Heart left ventricle (tissue), 13 donors: ENCODE measurements around the gene TWF2.

Experiments
- POLR2A ChIP-seq, 2 donors: fragments of 450-650 bp; IDR thresholded peaks; one replicate each; pipeline ENCODE4 v1.6.1; 2017; ENCODE audit warnings: antibody characterized with exemption in 2 of 2, mild to moderate bottlenecking in 2 of 2, moderate library complexity in 2 of 2
- TF ChIP-seq, protein P1 (sequence below), 12 donors: fragments of 200-600 bp; sonication (generic) in 4 of 12; IDR thresholded peaks; one replicate each; pipeline versions ENCODE4 v1.5.0 to v1.8.0; 2018 to 2022; ENCODE audit warnings: antibody characterized with exemption in 12 of 12, mild to moderate bottlenecking in 5 of 12
- donor health status: ischemic (EF 13 %, LVEDD 7.1; RV severe dilation, severe dysfunction).
- donor health status: DM: no; HTN: yes; CAD: no.
- donor health status: DM: no; HTN: no; CAD: no.
- donor health status: ischemic (EF 25% LVEDD 6.9; RV normal size, moderate dysfunction).
- donor health status: ischemic (EF 25% LVEDD 5.7; RV mildly dilated, moderate dysfunction).
- donor health status: ischemic (EF 35%, LVEDD 5.7; RV mildly dilated, moderate dysfunction).
- donor health status: nonischemic (EF 11% LVEDD 7.7; RV severe dilation, severe dysfunction).
- donor health status: DM: yes; HTN: yes; CAD: no.
- donor health status: PGD.
- donor health status: ischemic (EF 29% LVEDD 5.4; RV normal size, mild dysfunction).
- donor health status: nonischemic (EF 23%, LVEDD 6.1; RV moderate dilation, normal function).

DNA sequence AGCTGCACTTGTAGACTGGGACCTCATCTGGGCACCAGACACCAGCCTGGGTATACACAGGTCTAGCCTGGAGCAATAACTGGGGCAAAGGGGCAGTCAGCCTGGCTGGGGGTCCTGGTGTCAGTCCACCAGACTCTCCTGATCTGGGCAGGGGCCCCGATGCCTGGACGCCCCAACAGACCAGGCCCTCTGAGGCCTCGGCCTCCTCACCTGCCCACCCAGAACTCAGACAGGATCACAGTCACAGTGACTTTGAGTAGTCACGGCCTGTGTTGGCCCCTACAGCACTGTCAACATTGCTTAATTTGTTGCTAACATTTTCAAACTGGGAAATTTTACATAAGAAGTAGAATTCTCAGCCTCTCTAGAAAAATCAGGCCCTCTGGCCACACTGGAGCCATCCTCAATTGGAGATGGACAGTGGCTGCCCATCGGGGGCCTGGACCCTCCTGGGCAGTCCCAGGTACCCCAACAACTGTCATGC, 5.8 kb downstream of the TWF2 start:
- TF ChIP-seq, protein P1, sequence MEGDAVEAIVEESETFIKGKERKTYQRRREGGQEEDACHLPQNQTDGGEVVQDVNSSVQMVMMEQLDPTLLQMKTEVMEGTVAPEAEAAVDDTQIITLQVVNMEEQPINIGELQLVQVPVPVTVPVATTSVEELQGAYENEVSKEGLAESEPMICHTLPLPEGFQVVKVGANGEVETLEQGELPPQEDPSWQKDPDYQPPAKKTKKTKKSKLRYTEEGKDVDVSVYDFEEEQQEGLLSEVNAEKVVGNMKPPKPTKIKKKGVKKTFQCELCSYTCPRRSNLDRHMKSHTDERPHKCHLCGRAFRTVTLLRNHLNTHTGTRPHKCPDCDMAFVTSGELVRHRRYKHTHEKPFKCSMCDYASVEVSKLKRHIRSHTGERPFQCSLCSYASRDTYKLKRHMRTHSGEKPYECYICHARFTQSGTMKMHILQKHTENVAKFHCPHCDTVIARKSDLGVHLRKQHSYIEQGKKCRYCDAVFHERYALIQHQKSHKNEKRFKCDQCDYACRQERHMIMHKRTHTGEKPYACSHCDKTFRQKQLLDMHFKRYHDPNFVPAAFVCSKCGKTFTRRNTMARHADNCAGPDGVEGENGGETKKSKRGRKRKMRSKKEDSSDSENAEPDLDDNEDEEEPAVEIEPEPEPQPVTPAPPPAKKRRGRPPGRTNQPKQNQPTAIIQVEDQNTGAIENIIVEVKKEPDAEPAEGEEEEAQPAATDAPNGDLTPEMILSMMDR (IDR thresholded peaks at IDR 0.05), result no peak
- no peak for TF ChIP-seq POLR2A (IDR thresholded peaks at IDR 0.05)
